ENCODE data around the gene EML6.

Gene EML6

DNA sequence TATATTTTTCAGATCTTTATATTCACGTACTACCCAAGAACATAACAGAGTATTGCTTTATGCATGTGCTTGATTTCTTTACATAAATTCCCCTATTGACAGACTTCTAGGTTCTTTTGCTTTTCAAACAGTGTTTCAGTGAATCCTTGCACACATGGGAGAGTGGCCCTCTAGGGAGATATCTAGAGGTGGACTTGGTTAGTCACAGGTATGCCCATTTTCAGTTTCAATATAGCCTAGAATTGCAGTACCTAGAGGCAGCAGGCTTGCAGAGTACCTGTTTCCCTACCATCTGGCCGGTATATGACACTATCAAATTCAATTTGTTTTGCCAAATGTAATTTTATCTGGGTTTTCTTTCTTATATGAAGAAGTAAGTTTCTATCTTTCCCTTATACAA, 36.8 kb downstream of the EML6 start:
- no peak for DNase-seq

DNA sequence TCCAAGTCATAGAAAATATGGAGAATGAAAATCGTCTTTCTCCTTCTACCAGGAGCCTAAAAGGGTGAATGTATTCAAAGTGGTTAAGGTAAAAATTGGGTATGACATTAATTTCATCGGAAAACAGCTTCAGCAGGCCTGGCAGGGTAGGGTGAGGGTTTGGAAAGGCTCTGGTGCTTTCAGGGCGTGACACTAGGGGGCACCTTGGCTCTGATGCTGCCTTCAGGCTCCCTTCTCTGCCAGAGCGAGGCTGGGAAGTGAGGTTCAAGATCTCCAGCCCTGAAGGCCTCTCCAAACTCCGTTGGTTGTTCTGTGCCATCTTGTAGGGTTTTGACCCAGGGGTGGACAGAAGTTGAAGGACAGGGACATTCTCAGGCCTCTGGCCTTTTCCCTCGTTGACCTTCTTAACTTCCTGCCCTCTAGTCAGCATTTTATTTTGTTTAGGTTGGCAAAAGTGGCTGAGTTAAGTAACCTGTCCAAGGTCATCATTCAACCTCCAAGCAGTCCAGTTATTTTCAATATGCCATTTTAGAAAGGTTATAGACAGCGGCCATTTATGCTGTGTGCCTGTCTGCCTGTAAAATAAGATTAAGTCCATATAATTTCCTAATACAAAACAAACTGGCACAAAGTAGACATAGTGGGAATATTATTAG, 40.3 kb downstream of the EML6 start:
- no peak for DNase-seq

DNA sequence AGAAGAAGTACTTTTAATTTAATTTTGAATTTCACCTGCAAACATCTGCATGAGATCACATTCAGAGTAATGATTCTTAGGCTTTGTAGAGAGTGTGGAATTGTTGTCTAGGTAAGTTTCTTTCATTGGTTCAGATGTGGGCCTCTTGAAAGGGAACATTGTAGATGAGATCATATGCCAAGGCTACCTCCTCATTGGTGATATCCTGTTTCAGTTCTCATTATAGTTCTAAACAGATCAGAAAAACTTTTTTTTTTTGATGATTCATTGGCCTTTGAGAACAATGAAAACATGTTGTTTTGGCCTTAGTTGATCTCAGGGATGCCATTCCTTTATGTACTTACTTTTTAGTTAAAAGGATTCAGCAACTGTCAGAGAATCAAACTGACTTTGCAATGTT, 44.5 kb downstream of the EML6 start:
- DNase-seq = no peak

DNA sequence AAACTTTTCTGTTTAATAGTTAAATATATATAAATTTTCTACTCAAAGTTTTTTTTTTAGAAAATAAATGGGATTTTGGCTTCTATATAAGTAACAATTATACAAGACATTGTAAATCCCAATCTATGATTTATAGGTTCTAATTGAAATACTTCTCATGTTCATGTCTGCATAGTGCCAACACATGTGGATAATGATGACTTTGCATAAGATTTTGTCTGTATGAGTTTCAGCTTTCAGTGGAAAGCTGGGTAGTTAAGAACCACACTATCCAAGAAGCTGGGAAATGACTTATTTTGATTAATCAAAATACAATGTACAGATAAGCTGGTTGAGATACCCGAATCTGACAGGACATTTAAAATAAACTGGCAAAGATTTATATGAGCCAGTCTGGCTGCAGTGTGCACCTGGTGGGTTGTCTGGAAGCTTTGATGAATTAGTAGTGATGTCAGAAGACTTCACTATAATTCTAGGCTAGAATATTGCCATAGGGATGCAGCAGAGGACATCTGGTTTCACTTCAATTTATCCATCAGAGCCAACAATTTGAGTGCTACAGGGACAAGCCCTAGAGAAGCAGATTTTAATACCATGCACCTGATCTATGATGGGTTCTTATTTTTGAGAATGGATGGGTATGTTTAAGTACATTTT, 45.4 kb downstream of the EML6 start:
- no peak for DNase-seq

DNA sequence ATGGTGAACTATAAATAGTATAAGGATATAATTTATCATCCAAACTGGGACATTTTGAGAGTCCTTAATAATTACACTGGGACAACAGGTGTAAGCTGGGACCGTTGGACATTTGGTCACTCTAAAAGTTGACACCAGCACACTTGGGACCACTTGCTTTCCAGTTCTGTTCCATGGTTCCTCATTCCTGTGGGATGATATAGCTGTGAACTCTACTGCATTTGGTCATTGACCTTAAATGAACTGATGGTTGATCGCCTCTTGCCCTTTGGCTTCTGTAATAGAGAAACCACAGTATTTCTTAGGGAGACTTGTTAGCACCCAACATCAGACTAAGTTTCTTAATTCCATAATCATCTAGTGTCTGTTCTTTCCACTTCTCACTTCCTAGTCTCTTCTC, 46.7 kb downstream of the EML6 start:
- no peak for DNase-seq

DNA sequence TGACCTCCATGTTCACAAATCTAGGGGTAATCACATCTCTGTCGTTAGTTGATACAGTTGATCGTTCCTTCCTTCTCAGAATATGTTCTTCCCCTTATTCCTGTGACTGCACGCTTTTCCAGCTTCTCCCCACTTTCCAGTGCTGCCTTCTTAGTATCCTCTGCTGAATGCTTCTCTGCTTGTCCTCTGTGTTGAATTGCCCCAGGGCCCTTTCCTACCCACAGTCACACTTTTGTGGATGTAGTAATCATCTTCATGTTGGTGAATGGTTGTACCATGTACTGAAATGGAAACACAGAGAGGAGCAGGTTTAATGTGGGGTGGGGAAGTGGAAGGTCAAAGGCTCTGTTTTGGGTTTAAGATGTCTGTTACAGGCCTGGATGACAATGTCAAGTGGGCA, 47.2 kb downstream of the EML6 start:
- DNase-seq = no peak

DNA sequence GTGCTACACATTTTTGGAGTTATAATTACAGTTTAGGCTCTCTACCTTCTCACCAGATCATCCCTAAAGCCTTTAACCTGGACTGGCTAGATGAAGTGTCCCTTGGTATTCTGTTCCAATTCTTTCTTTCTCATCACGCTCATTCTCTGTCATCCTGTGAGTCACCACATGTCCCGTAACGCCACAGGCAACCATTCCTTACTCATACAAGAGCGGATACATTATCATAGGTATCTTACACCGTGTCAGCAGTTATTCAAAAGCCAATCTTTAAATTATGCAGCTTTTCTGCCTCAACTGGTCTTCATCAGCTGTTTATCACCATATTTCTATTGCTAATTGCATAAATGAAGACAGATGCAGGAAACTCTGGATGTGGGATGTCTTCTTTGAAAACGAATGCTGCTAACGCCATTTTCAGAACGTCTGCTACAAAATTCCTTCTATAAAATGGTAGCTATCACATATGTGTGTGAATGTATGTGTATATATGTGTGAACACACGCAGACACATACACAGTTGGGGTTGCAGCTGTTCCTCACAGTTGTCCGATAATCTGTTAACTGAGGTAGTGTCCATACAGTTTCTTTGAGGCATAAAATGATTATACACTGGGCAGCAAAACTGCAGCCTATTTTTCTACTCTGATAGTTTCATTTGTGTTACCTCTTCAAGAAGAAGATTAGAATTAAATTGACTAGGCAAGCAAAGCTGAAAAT, 47.9 kb downstream of the EML6 start:
- DNase-seq = no peak

DNA sequence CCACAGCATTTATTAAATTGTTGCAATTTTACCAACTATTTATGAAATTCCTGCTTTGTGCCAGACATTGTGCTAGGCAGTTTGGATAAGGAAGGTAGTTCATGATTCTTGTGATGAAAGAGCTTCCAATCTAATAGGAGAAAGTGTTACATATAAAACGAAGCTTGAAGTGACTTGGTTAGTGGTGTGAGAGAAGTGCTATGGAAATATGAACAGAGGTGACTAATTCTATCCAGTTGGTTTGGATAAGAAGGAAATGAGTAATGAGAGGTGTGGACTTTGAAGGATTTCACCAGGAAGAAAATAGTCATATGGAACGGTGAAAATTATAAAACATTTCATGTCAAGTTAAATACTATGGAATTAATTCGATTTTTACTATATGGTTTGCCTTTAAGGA, 48.6 kb downstream of the EML6 start:
- no peak for DNase-seq

DNA sequence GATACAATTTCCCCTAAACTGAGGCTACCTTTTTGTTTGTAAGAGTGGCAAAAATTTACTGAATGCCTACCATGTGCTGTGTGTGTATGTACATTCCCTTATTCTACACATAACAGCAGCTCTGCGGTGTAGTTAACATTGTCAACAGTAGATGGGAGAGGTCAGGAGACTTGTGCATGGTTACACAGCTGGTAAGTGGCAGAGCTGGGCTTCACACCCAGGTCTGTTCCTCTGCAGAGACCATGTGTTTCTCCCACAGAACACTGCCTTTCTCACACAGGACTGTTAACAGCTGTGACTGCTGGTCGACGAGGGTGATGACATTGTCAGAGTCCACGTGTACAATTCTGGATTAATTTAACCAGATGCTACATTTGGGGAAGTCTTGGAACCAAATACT, 49.1 kb downstream of the EML6 start:
- no peak for DNase-seq

DNA sequence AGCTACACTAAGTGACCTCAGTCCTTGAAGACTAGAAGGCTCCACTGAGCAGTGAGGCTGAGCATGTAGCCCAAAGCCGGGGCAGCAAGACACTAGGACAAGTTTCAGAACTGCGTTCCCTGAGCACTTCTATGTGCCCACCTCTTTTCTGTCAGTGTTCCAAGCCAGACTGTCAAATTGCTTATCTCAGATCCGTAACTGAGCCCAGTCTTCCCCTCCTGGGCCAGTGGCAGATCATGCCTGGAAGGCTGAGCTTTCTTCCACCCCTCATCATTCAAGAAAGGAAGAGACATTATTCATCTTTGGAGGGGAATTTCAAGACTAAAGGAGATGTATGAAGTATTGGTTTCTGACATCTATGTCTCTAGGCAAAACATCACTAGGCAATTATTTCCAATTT, 49.8 kb downstream of the EML6 start:
- DNase-seq = no peak

DNA sequence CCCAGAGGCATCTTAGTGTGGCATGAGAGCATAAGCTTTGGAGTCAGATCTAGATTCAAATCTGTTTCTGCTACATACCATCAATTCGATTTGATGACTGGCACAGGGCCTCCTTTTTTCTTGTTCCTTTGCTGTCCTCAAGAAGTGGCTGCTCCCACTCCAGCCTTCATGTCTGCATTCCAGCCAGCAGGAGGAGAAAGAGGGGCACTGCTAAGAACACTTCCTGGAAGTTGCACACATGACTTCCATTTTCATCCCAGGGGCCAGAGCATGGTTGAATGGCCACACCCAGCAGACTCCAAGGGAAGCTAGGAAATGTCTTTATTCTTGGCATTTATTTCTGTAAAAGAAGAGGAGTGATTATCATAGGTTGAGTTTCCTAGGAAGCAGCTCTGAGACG, 50.4 kb downstream of the EML6 start:
- DNase-seq = no peak

DNA sequence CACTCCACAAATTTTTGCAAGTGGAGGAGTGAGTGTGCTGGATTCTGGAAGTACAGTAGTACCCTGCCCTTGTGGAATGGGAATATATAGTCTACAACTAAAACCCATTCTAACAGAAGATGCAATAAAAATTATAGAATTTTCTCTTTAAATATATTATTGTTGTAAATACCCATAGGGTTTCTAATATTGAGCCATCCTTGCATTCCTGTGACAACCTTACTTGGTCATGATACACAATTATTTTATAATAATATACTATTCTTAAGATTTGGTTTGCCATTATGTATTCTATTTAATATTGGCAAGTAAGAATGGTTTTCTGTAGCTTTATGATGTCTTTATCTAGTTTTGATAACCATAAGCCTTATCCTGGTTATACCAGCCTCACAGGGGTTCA, 52.2 kb downstream of the EML6 start:
- DNase-seq = no peak

DNA sequence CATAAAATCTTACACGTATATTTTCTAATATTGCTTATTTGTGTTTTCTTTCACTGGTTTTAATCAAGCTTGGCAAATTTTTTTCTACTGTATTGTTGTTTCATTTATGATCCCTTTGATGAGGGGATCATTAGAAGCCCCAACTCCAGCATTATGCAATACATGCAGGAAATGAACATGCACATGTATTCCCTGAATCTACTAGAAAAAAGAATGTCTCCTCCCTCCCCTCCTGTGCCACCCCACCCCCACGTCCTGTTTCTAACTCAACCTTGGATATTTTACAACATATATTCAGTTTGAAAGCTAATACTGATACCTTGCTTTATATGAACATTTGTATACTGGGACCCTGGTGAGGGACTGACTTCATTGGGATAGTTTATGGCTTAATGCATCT, 53.0 kb downstream of the EML6 start:
- DNase-seq = no peak

DNA sequence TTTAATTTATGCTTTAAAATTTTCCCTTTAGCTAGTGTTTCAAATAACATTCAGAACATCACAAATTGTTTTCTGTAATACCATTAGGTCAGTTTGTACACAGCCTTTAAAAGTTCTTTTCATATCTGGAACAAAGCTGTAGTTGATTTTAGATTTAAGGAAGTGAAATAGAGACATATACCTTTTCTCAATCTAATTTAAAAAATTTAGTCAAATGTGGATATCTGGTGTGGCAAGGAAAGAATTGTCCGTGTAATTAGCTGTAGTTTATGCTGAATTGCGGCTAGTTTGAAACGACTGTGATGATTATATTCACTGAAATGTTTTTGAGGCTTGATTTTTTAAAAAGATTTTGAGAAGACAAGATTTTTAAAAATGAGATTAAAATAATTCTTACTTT, 59.9 kb downstream of the EML6 start:
- no peak for DNase-seq

DNA sequence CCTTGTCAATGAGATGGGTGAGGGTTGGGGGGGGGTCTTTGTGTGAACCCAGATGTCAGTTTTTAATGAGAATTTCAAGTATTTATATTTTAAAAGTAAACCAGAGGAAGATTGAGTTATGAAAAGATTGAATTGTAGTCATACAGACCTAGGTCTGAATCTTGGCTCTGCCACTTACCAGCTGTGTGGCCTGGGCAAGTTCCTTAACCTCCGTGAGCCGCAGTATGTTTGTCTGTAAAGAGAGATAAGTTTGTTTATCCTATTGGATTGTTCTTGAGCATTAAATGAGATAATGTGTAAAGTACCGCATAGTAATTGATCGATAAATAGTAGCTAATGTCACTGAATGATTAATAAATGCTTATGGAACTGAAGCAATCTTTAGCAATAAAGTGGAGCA, 63.8 kb downstream of the EML6 start:
- DNase-seq = no peak

DNA sequence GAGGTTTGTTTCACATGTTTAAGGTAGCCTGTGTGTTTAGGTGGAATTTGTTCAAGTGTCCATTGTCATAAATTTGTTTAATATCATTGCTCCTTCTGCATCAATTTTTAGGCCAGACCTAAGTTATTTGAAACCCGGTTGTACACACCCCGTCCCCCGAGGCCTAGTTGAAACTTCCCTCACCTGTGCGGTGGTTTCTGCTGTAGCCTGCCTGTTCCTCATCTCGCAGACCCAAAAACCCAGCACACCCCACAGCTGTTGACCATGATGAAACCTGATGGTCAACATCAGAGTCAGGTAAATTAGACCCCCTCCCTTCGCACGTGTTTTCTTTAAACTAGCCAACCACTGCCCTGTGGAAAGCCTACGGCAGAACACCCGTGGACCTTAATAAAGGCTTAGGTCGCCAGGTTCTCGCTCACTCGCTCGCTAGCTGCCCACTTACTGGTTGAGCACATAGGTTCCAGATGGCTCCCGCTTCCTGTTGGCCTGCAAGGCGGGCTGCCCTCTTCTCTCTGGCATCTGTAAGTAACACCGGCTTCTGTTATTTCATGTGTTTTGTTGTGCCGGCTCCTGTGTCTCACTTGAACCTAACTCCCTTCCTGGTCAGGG, 64.4 kb downstream of the EML6 start:
- no peak for DNase-seq

DNA sequence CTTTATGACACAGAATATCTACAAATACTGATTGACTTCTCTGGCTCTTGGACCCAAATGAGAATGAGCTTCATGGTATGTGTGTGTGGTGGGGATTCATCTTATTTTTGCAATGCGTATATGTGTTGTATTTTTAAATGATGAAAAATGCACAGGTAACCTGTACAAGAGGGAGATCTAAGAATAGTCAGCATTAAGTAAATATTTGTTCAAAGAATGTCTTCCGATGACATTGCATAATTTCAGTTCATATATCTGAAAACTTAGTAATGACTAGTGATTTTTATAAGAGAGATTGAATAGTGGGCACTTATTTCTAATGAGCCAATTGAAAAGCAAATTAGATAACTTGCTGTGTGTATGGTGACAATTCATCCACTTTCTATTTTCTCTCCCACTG, 66.4 kb downstream of the EML6 start:
- DNase-seq = no peak

DNA sequence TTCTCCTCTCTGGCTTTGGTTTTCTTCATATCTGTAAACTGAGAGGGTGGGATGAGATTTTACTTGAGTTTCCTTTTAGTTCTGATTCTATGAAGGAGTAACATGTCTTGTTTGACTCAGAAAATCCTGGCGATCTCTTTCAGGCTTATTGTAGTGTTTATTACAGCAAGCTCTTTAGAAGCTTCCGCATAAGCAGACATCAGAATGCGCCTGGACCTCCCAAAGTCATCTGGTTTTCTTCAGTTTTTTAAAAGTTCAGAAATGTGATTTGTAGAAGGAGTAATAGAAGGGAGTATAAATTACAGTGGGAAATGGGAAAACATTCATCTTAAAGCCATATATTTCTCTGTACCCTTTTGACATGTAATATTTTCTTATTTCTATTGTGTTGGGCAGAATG, 68.4 kb downstream of the EML6 start:
- DNase-seq = no peak

DNA sequence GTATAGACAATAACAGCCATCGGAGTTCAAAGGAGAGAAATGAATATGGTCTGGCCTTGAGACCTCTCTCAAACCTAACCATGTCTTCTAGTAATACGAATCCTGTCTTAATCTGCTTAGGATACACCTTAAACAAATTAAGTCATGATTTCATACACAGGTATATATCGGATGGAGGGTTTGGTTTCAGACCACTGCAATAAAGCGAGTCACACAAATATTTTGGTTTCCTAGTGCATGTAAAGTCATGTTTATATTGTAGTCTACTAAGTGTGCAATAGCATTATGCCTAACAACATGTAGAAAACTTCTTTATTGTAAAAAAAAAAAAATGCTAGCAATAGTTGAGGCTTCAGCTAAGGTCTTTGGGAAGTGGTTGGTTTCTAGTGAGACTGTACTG, 73.8 kb downstream of the EML6 start:
- DNase-seq = no peak

DNA sequence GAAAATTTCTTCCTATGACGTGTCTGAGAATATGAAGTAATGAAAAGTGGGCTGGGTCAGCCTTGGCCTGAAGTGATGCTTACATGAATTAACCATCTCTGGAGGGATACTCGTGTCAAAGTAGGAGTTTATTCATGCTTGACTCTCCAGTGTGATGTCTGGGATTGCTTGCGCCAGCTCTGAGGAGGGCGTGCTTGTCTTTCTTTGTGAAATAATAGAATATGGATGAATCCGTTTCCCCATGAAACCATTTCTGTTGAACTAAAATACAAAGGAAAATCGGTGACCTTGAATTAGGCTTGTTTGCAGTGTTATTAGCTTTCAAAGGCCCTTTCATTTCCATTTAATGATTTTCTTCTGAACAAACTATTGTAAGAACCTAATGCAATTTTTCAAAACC, 77.9 kb downstream of the EML6 start:
- DNase-seq = no peak

DNA sequence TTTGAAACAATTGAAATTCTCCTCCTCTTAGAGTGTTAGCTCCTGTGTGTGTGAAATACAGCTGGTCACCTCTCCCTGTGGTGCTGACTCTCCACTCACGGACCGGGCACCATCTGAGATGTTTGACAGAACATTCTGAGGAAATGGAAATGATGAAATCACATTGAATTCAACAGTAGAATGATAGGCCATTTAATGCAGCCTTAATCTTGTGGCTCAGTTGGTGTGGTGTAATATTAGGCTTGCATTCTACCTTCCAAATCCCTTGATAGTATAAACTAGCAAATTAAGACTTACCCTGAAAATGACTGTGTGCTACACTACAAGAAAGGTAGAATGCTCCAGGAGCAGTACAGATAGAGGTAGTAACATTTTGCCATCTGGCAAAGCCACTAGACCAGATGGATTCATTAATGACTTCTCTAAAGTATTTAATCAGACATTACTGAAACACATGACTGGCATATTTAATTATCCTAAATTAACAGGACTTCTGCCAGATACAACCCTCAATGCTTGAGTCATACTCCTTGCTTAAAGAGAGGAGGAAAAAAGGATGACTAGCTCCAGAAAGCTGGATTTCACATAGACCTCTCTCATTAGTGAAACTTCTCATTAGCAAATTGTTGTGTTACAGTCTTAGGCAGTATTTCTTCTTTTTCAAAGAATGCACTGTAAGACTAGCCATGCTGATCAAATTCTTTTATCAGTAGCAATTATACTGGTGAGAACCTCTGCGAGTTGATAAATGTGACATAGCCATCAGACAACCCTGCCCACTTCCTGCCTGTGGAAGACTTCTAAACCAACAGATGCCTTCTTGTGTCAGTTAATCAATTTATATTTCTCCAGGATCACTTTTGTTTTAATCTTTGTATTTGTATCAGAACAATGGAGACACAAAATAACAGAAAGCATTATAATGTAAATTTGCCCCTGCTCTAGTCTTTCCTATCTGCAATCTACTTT, 80.6 kb downstream of the EML6 start:
- DNase-seq = no peak

DNA sequence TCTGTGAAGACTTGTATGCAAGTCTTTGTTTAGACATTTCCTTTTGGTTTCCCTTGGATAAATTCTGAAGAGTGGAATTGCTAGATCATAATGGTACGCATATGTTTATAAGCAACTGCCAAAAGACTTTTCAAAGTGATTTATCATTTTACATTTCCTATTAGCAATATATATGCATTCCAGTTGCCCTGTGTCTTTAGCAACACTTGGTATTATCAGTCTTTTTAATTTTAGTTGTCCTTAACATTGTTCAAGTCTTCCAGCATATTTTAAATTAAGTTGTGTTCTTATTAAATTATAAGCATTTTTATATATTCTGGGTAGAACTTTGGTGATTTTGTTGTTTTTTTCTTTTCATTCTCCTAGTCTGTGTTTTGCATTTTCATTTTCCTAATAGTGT, 81.8 kb downstream of the EML6 start:
- no peak for DNase-seq

DNA sequence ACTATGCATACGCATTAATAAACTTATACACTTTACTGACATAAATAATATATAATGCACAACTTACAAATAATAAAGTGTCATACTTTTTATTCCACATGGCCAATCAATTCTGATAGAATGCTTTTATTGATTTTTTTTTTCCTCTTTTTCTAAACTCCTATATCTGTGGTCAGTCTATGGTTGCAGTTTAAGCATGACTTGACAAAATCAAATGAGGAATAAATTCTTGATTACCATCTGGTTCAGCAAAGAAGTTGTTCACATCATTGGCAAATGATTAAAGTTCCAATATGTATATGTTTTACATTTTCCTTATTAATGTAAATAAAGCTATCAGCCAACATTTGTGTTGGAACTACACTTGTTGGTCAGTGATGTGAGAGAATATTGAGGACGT, 83.5 kb downstream of the EML6 start:
- no peak for DNase-seq

Measured in stimulated activated CD4-positive, alpha-beta T cell treated with anti-CD3 and anti-CD28 coated beads, Interleukin-4, amount 100 ng/mL, for 24 hours (primary cell).